GM19438 (cell line): ENCODE measurements around the gene ETV3L.

Source experiments
- ATAC-seq: cut with Tn5 transposase; IDR thresholded peaks from one replicate; pipeline ENCODE4 v1.9.1; 2021; ENCODE audit warnings: low read depth; ENCODE audit not compliant: unreplicated experiment

Gene ETV3L

GRCh38 chr1:157132616-157133167, 33.1 kb upstream of the ETV3L start:
- no peak for ATAC-seq

GRCh38 chr1:157132111-157132510, 32.5 kb upstream of the ETV3L start:
- ATAC-seq, result no peak

GRCh38 chr1:157131281-157131680, 31.7 kb upstream of the ETV3L start:
- no peak for ATAC-seq

GRCh38 chr1:157124855-157125254, 25.2 kb upstream of the ETV3L start:
- no peak for ATAC-seq

GRCh38 chr1:157119448-157119847, 19.8 kb upstream of the ETV3L start:
- no peak for ATAC-seq

GRCh38 chr1:157119008-157119407, 19.4 kb upstream of the ETV3L start:
- ATAC-seq, result no peak

- ATAC-seq, result no peak
Measured at GRCh38 chr1:157117527-157118057, 18.0 kb upstream of the ETV3L start.

- no peak for ATAC-seq
Measured at GRCh38 chr1:157116737-157117103, 17.1 kb upstream of the ETV3L start.

GRCh38 chr1:157115851-157116736, 16.5 kb upstream of the ETV3L start:
- no peak for ATAC-seq

- ATAC-seq, result no peak
Measured at GRCh38 chr1:157115429-157115838, 15.8 kb upstream of the ETV3L start.

GRCh38 chr1:157114183-157115121, 14.8 kb upstream of the ETV3L start:
- ATAC-seq, result no peak

GRCh38 chr1:157113631-157114030, 14.0 kb upstream of the ETV3L start:
- ATAC-seq, result no peak

- no peak for ATAC-seq
Measured at GRCh38 chr1:157113106-157113505, 13.5 kb upstream of the ETV3L start.

- no peak for ATAC-seq
Measured at GRCh38 chr1:157112186-157112867, 12.7 kb upstream of the ETV3L start.

GRCh38 chr1:157111396-157112165, 12.0 kb upstream of the ETV3L start:
- ATAC-seq, result no peak

GRCh38 chr1:157110686-157111085, 11.1 kb upstream of the ETV3L start:
- no peak for ATAC-seq

GRCh38 chr1:157110003-157110402, 10.4 kb upstream of the ETV3L start:
- no peak for ATAC-seq

- no peak for ATAC-seq
Measured at GRCh38 chr1:157108448-157108847, 8.8 kb upstream of the ETV3L start.

GRCh38 chr1:157107702-157108101, 8.1 kb upstream of the ETV3L start:
- no peak for ATAC-seq

- ATAC-seq, result no peak
Measured at GRCh38 chr1:157106813-157107189, 7.2 kb upstream of the ETV3L start.
